ENCODE measurements around the gene ABCA7. TPM values are rescaled to one million over a fixed set of nuclear protein-coding genes. Genes with fewer than 3 reads are reported as not detected.
A peak's percentile ranks its signal among the peaks of the same experiment; 100 is the strongest.
"Not testable (repeated sequence)": the region's sequence is repeated elsewhere in the genome, so short reads cannot be mapped to it uniquely, and the experiment has no call there.

The ABCA7 gene
- total RNA-seq, 2 experiments from 2014 or later, result 145 to 146 TPM

GRCh38 chr19:1110809-1111640 lies 71.1 kb downstream of the ABCA7 start:
- Mint-ChIP-seq H3K36me3 (no peaks in the 10 kb centered on the region), H3K9me3 (no peaks in the 10 kb centered on the region), H3K27ac (no peak overlapping the region), H3K4me3 (no peak overlapping the region), H3K27me3 (no peaks in the 10 kb centered on the region), H3K4me1 (no peaks in the 10 kb centered on the region)
- ATAC-seq (ENCODE audit: low read depth), result no peak
- DNase-seq, result no peak
- POLR2A ChIA-PET, result no interaction called here

- no peak for DNase-seq
- Mint-ChIP-seq H3K27me3 (no peaks in the 10 kb centered on the region), H3K9me3 (no peaks in the 10 kb centered on the region), H3K4me1 (no peaks in the 10 kb centered on the region), H3K36me3 (no peaks in the 10 kb centered on the region), H3K4me3 (no peak overlapping the region), H3K27ac (no peak overlapping the region)
- POLR2A ChIA-PET, result interaction anchor here (0.6 kb wide), 1 partner anchor 65 kb away, joined by 3 read pairs; no protein-coding TSS in a partner anchor
- ATAC-seq (ENCODE audit: low read depth), result no peak
Observed at GRCh38 chr19:1111641-1112267, 71.8 kb downstream of the ABCA7 start.

GRCh38 chr19:1112268-1113029 lies 72.5 kb downstream of the ABCA7 start:
- Mint-ChIP-seq H3K4me3 (no peak overlapping the region), H3K36me3 (no peaks in the 10 kb centered on the region), H3K27me3 (no peaks in the 10 kb centered on the region), H3K9me3 (no peaks in the 10 kb centered on the region), H3K27ac (no peak overlapping the region), H3K4me1 (no peaks in the 10 kb centered on the region)
- ATAC-seq (ENCODE audit: low read depth) (no peak), DNase-seq (no peak)
- POLR2A ChIA-PET, result interaction anchor here (0.6 to 2.4 kb wide), 3 partner anchors 45 to 80 kb away, joined by 3 to 9 read pairs (median 3); no protein-coding TSS in a partner anchor

- no peaks in the 10 kb centered on the region for H3K9me3 Mint-ChIP-seq
- no peaks in the 10 kb centered on the region for H3K36me3 Mint-ChIP-seq
- no peaks in the 10 kb centered on the region for H3K4me1 Mint-ChIP-seq
- POLR2A ChIA-PET, result interaction anchor here (0.5 to 2.4 kb wide), 6 partner anchors 18 to 79 kb away, joined by 3 to 9 read pairs (median 4); no protein-coding TSS in a partner anchor
- no peak overlapping the region for H3K27ac Mint-ChIP-seq
- no peak overlapping the region for H3K4me3 Mint-ChIP-seq
- DNase-seq (peak; percentile 87), ATAC-seq (ENCODE audit: low read depth) (peak; percentile 75)
- H3K27me3 Mint-ChIP-seq, result no peaks in the 10 kb centered on the region
Observed at GRCh38 chr19:1113030-1113985, 73.4 kb downstream of the ABCA7 start.

GRCh38 chr19:1113986-1114483 lies 74.1 kb downstream of the ABCA7 start:
- POLR2A ChIA-PET, result interaction anchor here (0.5 to 2.4 kb wide), 5 partner anchors 17 to 78 kb away, joined by 3 to 9 read pairs (median 3); no protein-coding TSS in a partner anchor
- H3K4me1 Mint-ChIP-seq, result no peaks in the 10 kb centered on the region
- no peak overlapping the region for H3K27ac Mint-ChIP-seq
- no peaks in the 10 kb centered on the region for H3K9me3 Mint-ChIP-seq
- H3K36me3 Mint-ChIP-seq, result no peaks in the 10 kb centered on the region
- DNase-seq (no peak), ATAC-seq (ENCODE audit: low read depth) (no peak)
- H3K27me3 Mint-ChIP-seq, result no peaks in the 10 kb centered on the region
- no peak overlapping the region for H3K4me3 Mint-ChIP-seq

- POLR2A ChIA-PET, result interaction anchor here (2.4 kb wide), 1 partner anchor 77 kb away, joined by 9 read pairs; no protein-coding TSS in a partner anchor
- ATAC-seq (ENCODE audit: low read depth); H3K4me1 Mint-ChIP-seq; DNase-seq; H3K27me3 Mint-ChIP-seq; H3K9me3 Mint-ChIP-seq; H3K27ac Mint-ChIP-seq; H3K36me3 Mint-ChIP-seq; H3K4me3 Mint-ChIP-seq: not testable (repeated sequence)
Observed at GRCh38 chr19:1114728-1115127, 74.8 kb downstream of the ABCA7 start.

Other genes starting within 250 kb of the ABCA7 start
- gene PTBP1, start 242.7 kb upstream of the ABCA7 start, total RNA-seq, result 100 to 1,000 TPM; 400 to 411 TPM
- not detected for gene PLPPR3, start 218.2 kb upstream of the ABCA7 start, total RNA-seq
- gene AZU1, start 212.3 kb upstream of the ABCA7 start, total RNA-seq, result under 1 TPM in 1 of 2 experiments, not detected in 1; 0.25 TPM
- gene PRTN3, start 199.1 kb upstream of the ABCA7 start, total RNA-seq, result not detected
- not detected for gene ELANE, start 187.8 kb upstream of the ABCA7 start, total RNA-seq
- gene CFD, start 180.4 kb upstream of the ABCA7 start, total RNA-seq, result 1 to 10 TPM; 4.4 to 5.5 TPM
- 10 to 100 TPM; 53.6 to 72.7 TPM for gene MED16, start 146.9 kb upstream of the ABCA7 start, total RNA-seq
- gene RNU6-9, start 146.6 kb upstream of the ABCA7 start, total RNA-seq, result not detected
- 100 to 1,000 TPM; 108 to 113 TPM for gene R3HDM4, start 126.9 kb upstream of the ABCA7 start, total RNA-seq
- gene KISS1R, start 122.8 kb upstream of the ABCA7 start, total RNA-seq, result 1 to 10 TPM; 2.9 to 3.1 TPM
- gene ARID3A, start 114.1 kb upstream of the ABCA7 start, total RNA-seq, result 10 to 100 TPM; 28.7 to 33.2 TPM
- gene WDR18, start 55.8 kb upstream of the ABCA7 start, total RNA-seq, result 10 to 100 TPM; 45.1 to 54.3 TPM
- not detected for gene GRIN3B, start 39.7 kb upstream of the ABCA7 start, total RNA-seq
- 100 to 1,000 TPM; 231 to 235 TPM for gene TMEM259, start 19.0 kb upstream of the ABCA7 start, total RNA-seq
- gene RNU6-2, start 18.6 kb upstream of the ABCA7 start, total RNA-seq, result not detected
- 100 to 1,000 TPM; 340 to 353 TPM for gene CNN2, start 13.5 kb upstream of the ABCA7 start, total RNA-seq
- 100 to 1,000 TPM; 576 to 581 TPM for gene ARHGAP45, start 27.1 kb downstream of the ABCA7 start, total RNA-seq
- 100 to 1,000 TPM; 142 to 163 TPM for gene POLR2E, start 55.3 kb downstream of the ABCA7 start, total RNA-seq
- 100 to 1,000 TPM; 194 to 206 TPM for gene GPX4, start 63.9 kb downstream of the ABCA7 start, total RNA-seq
- gene SBNO2, start 134.2 kb downstream of the ABCA7 start, total RNA-seq, result 10 to 100 TPM; 77.7 to 90.6 TPM
- gene STK11, start 165.7 kb downstream of the ABCA7 start, total RNA-seq, result 10 to 100 TPM; 87.1 to 87.2 TPM
- gene CBARP, start 197.9 kb downstream of the ABCA7 start, total RNA-seq, result under 1 TPM; 0.14 to 0.17 TPM
- 100 to 1,000 TPM; 157 to 161 TPM for gene ATP5F1D, start 201.6 kb downstream of the ABCA7 start, total RNA-seq
- 10 to 100 TPM; 75.2 to 80.7 TPM for gene MIDN, start 208.5 kb downstream of the ABCA7 start, total RNA-seq
- 100 to 1,000 TPM; 327 to 342 TPM for gene CIRBP, start 229.2 kb downstream of the ABCA7 start, total RNA-seq
- 10 to 100 TPM; 44.5 to 48.3 TPM for gene FAM174C, start 235.4 kb downstream of the ABCA7 start, total RNA-seq
- gene EFNA2, start 245.8 kb downstream of the ABCA7 start, total RNA-seq, result not detected